ENCODE results near the gene ZBED6.

DNA sequence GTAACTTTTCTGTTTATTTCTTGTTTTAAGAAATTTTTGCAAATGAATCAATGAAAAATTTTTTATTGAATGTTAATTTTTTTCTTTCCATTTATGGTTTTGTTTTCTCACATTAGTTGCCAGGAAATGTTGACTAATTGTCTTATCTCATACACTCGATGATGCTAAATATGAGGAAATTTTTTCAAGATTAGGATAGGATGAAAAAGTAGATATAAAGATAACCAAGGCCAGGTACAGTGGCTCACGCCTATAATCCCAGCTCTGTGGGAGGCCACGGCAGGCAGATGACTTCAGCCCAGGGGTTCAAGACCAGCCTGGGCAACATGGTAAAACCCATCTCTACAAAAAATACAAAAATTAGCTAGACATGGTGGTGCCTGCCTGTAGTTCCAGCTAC lies 17.8 kb upstream of the ZBED6 start:
- no peak for TF ChIP-seq POLR2A (IDR thresholded peaks at IDR 0.05; ENCODE audit: low read length)
- no peak for TF ChIP-seq GATA1 (IDR thresholded peaks at IDR 0.05; ENCODE audit: low read depth, low read length)
